Measurements from ENCODE around the gene BRMS1. TPM values are rescaled to one million over a fixed set of nuclear protein-coding genes. Genes with fewer than 3 reads are reported as not detected.
A peak's percentile ranks its signal among the peaks of the same experiment; 100 is the strongest.

Gene BRMS1
- total and polyA plus RNA-seq, 10 of the 15 experiments (the other 5 are each of a cell fraction or from before 2014, with no cell fraction given) = 2.1 to 85.3 (median 48.5) TPM

DNA sequence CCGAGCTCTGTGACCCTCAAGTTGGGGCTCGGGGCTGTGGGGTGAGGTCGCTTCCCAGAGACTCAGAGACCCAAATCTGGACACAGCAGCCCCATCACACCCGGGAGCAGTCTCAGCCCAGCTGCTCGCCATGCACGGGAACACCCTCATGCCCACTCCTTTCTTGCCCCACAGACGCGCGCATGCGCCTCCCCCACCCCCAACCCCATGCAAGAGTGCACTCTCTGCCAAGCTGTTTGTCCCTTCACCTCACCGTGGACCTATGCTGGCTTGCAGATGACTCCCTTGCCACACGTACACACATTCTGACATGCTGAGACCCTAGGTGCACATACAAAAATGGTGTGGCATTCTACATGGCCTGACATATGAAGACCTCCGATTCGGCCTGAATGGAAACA is 27.6 kb downstream of the BRMS1 start (continued):
- TF ChIP-seq, protein P1, sequence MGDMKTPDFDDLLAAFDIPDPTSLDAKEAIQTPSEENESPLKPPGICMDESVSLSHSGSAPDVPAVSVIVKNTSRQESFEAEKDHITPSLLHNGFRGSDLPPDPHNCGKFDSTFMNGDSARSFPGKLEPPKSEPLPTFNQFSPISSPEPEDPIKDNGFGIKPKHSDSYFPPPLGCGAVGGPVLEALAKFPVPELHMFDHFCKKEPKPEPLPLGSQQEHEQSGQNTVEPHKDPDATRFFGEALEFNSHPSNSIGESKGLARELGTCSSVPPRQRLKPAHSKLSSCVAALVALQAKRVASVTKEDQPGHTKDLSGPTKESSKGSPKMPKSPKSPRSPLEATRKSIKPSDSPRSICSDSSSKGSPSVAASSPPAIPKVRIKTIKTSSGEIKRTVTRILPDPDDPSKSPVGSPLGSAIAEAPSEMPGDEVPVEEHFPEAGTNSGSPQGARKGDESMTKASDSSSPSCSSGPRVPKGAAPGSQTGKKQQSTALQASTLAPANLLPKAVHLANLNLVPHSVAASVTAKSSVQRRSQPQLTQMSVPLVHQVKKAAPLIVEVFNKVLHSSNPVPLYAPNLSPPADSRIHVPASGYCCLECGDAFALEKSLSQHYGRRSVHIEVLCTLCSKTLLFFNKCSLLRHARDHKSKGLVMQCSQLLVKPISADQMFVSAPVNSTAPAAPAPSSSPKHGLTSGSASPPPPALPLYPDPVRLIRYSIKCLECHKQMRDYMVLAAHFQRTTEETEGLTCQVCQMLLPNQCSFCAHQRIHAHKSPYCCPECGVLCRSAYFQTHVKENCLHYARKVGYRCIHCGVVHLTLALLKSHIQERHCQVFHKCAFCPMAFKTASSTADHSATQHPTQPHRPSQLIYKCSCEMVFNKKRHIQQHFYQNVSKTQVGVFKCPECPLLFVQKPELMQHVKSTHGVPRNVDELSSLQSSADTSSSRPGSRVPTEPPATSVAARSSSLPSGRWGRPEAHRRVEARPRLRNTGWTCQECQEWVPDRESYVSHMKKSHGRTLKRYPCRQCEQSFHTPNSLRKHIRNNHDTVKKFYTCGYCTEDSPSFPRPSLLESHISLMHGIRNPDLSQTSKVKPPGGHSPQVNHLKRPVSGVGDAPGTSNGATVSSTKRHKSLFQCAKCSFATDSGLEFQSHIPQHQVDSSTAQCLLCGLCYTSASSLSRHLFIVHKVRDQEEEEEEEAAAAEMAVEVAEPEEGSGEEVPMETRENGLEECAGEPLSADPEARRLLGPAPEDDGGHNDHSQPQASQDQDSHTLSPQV (IDR thresholded peaks at IDR 0.05) = no peak
- TF ChIP-seq BHLHE40 (IDR thresholded peaks at IDR 0.05; ENCODE audit: borderline replicate concordance in 1 of 2, low read depth in 2 of 2, low read length in 1 of 2) (peak in 1 of 2 experiments; percentile 60; a peak in 1 of 4 replicates), POLR2A (IDR thresholded peaks at IDR 0.05; ENCODE audit: low read depth, low read length) (peak; percentile 42), PML (IDR thresholded peaks at IDR 0.05; ENCODE audit: low read length) (no peak)

GRCh38 chr11:66316849-66317251 is 28.1 kb downstream of the BRMS1 start, which contains the start of gene CD248:
Gene CD248, minus strand, starts transcription at chr11:66317044. Its CDS starts 17 bp downstream, at chr11:66317027.
- Histone ChIP-seq H3K27me3 (replicated peaks in 1 of 2; ENCODE audit: control insufficient read depth in 2 of 2, insufficient read depth in 2 of 2, low read length in 1 of 2) (no peaks in the 10 kb centered on the region; a peak in 1 of 4 replicates), H4K20me1 (ENCODE audit: control insufficient read depth, insufficient read depth) (no peaks in the 10 kb centered on the region), H3K9ac (ENCODE audit: control insufficient read depth, insufficient read depth, low read length) (peak within 1 kb of the TSS; percentile 34; the same call in 1 of the 2 replicates), H3K9me3 (replicated peaks; ENCODE audit: control insufficient read depth, insufficient read depth, low read length) (no peaks in the 10 kb centered on the region; the same call in 2 of the 3 replicates), H2AFZ (ENCODE audit: control insufficient read depth, low read depth, low read length) (peak within 1 kb of the TSS; percentile 82), H3K4me2 (ENCODE audit: control insufficient read depth, insufficient read depth) (peak within 1 kb of the TSS; percentile 70), H3K4me3 (no peak within 1 kb of the TSS), H3K79me2 (ENCODE audit: control insufficient read depth, insufficient read depth, low read length) (no peaks in the 10 kb centered on the region), H3K4me1 (ENCODE audit: control insufficient read depth, insufficient read depth, low read length) (peaks cover 18% of the 10 kb centered on the region), H3K36me3 (ENCODE audit: control insufficient read depth in 2 of 2, insufficient read depth in 2 of 2, low read length in 1 of 2) (no peaks in the 10 kb centered on the region), H3K27ac (ENCODE audit: control insufficient read depth, insufficient read depth) (peak within 1 kb of the TSS; percentile 82)
- FAIRE-seq = no peak
- no peak for DNase-seq (ENCODE audit: low read depth, low spot score)
- intact Hi-C loops (cut with micrococcal nuclease; ENCODE audit: unreplicated experiment) (no loop called here), in situ Hi-C loops (cut with MboI) (no loop called here)
- SMC1A ChIA-PET (ENCODE audit: uncharacterized antibody, unreplicated experiment) = interaction anchor here (1.2 kb wide), 3 partner anchors 12 to 31 kb away, joined by 3 to 4 read pairs (median 3); no protein-coding TSS in a partner anchor
- BruUV-seq (replicated peaks) = no TSS peak
- CTCF ChIA-PET = interaction anchor here (1.5 to 1.9 kb wide), 2 partner anchors 10 to 69 kb away, joined by 6 to 7 read pairs; no protein-coding TSS in a partner anchor
- RAD21 ChIA-PET (ENCODE audit: unreplicated experiment) = no interaction called here
- ATAC-seq = no peak
- 48% methylated on average over 23 of the region's 29 CpGs for WGBS (ENCODE audit: insufficient coverage, insufficient replicate concordance, low lambda C conversion rate, missing lambda C conversion rate)
- TF ChIP-seq RCOR1 (conservative IDR thresholded peaks at IDR 0.05; ENCODE audit: low read depth, low read length) (no peak), SRF (IDR thresholded peaks at IDR 0.05; ENCODE audit: low read depth in 2 of 2, low read length in 2 of 2) (peak in 1 of 2 experiments; percentile 52; a peak in 1 of 4 replicates), EGR1 (IDR thresholded peaks at IDR 0.05; ENCODE audit: borderline replicate concordance in 1 of 2, low read depth in 2 of 2, low read length in 2 of 2) (0 out of 3 replicates have a peak, but pooled peaks of 1 of the 2 experiments have one; percentile 8)
- TF ChIP-seq, protein P1 (IDR thresholded peaks at IDR 0.05) = no peak
- POLR2A ChIA-PET = interaction anchor here (0.9 kb wide), 1 partner anchor 49 kb away, joined by 3 read pairs; the partner anchor contains the start of gene RAB1B

Data from GM12878 (cell line).